ENCODE measurements around the gene CAPRIN2. TPM values are rescaled to one million over a fixed set of nuclear protein-coding genes. Genes with fewer than 3 reads are reported as not detected.

The CAPRIN2 gene
- total and polyA plus RNA-seq, 7 donors: 4.9 to 17.7 (median 11.1) TPM

DNA sequence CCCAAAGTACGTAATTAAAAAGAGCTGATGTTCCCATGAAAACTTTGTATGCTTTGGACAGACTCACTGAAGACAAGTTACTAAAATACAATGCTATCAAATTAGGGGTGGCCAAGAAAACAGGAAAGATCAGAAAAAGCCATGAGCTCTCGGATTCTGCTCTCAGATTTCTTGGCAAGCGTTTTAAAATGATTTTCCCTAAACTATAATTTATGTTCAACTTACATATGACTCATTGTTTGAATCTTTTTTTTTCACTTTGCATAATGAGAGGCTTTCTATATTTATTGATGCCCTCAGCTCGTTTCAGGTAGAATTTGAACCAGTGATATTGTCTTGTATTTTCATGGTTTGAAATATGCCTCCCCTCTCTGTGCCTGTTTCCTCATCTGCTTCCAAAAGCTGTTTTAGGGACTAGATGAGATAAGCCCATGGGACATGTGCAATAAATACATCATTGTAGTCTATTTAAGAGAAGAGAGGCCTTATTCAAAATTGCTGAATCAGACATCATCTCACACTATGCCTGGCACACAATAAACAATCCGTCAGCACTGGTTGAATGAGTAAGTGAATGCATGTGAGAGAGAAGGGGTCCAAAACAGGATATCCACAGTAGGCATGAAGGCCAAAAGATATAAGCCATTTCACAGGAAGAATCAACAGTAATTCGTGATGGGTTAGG, 54.4 kb downstream of the CAPRIN2 start:
- H3K36me3 ChIP-seq (ENCODE audit: insufficient read depth in 1 of 2, low read depth in 1 of 2): peaks cover 0 to 4% of the 10 kb centered on the region in 2 donors
- DNase-seq: no peak
- TF ChIP-seq, protein P1, sequence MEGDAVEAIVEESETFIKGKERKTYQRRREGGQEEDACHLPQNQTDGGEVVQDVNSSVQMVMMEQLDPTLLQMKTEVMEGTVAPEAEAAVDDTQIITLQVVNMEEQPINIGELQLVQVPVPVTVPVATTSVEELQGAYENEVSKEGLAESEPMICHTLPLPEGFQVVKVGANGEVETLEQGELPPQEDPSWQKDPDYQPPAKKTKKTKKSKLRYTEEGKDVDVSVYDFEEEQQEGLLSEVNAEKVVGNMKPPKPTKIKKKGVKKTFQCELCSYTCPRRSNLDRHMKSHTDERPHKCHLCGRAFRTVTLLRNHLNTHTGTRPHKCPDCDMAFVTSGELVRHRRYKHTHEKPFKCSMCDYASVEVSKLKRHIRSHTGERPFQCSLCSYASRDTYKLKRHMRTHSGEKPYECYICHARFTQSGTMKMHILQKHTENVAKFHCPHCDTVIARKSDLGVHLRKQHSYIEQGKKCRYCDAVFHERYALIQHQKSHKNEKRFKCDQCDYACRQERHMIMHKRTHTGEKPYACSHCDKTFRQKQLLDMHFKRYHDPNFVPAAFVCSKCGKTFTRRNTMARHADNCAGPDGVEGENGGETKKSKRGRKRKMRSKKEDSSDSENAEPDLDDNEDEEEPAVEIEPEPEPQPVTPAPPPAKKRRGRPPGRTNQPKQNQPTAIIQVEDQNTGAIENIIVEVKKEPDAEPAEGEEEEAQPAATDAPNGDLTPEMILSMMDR (IDR thresholded peaks at IDR 0.05): no peak
- ATAC-seq: no peak
- 75 to 77% (median 76%) methylated on average over 6 of the region's 6 CpGs for WGBS, 3 donors
- intact Hi-C loops (cut with DNase I): no loop called here
- H3K4me3 ChIP-seq: no peak overlapping the region
- H3K4me1 ChIP-seq: peaks cover 3% of the 10 kb centered on the region
- no peak overlapping the region for H3K27ac ChIP-seq
- no peaks in the 10 kb centered on the region for H3K9me3 ChIP-seq
- H3K27me3 ChIP-seq (ENCODE audit: insufficient read depth in 3 of 3, low read length in 2 of 3): no peaks in the 10 kb centered on the region

DNA sequence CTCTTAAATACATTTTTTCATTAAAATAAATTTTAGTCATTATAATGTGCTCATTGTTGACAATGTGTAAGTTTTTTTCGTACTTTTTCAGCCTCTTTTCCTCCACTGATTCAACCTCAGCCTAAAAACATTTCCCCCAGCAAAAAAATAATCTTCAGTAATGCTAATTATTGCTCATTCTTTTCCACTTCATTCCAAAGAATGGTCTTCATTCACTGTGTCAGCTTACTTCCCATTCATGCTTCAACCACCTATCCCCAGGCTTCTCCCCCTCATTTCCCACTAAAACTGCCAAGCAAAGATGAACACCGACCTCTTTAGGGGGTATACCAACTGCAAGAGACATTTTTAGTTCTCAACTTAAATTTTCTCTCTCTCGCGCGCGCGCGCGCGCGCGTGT, 56.4 kb downstream of the CAPRIN2 start:
- no peaks in the 10 kb centered on the region for H3K9me3 ChIP-seq
- no peak overlapping the region for H3K4me3 ChIP-seq
- ATAC-seq (no peak), DNase-seq (no peak)
- 89 to 96% (median 90%) methylated on average over 12 of the region's 12 CpGs for WGBS, 3 donors
- intact Hi-C loops (cut with DNase I): loop anchor here (5.0 kb wide), 2 partner anchors 54 to 109 kb away; partner anchors contain the start of gene CAPRIN2 (in 1 of the 2)
- H3K27me3 ChIP-seq (ENCODE audit: insufficient read depth in 3 of 3, low read length in 2 of 3): no peaks in the 10 kb centered on the region
- TF ChIP-seq, protein P1 (IDR thresholded peaks at IDR 0.05): no peak
- H3K4me1 ChIP-seq: peaks cover 15% of the 10 kb centered on the region
- H3K36me3 ChIP-seq (ENCODE audit: insufficient read depth in 1 of 2, low read depth in 1 of 2): no peaks in the 10 kb centered on the region
- H3K27ac ChIP-seq: no peak overlapping the region

DNA sequence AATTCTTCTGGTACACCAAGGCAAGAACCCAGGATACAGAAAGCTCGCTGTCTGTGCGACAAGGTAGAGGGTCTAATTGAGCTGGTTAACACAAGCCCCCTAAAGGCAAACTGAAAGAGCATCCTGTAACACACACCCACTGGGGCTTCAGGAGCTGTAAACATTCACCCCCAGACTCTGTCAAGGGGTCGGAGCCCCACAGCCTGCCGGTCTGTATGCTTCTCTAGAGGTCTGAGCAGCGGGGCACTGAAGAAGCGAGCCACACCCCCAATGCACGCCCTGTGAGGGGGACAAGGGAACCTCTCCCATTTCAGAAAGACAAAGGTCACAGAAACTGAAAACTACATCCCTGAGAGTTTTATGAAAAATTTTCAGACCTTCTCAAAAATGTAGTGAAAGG, 57.8 kb downstream of the CAPRIN2 start:
- no peaks in the 10 kb centered on the region for H3K36me3 ChIP-seq (ENCODE audit: insufficient read depth in 1 of 2, low read depth in 1 of 2)
- H3K27ac ChIP-seq: no peak overlapping the region
- no peak for ATAC-seq
- no peak for DNase-seq
- peaks cover 28% of the 10 kb centered on the region for H3K4me1 ChIP-seq
- H3K4me3 ChIP-seq: no peak overlapping the region
- intact Hi-C loops (cut with DNase I): loop anchor here (2.0 to 5.0 kb wide), 3 partner anchors 55 to 110 kb away; partner anchors contain the start of gene CAPRIN2 (in 2 of the 2)
- no peaks in the 10 kb centered on the region for H3K9me3 ChIP-seq
- 90 to 92% (median 91%) methylated on average over 7 of the region's 7 CpGs for WGBS, 3 donors
- no peaks in the 10 kb centered on the region for H3K27me3 ChIP-seq (ENCODE audit: insufficient read depth in 3 of 3, low read length in 2 of 3)
- TF ChIP-seq, protein P1 (IDR thresholded peaks at IDR 0.05): no peak

DNA sequence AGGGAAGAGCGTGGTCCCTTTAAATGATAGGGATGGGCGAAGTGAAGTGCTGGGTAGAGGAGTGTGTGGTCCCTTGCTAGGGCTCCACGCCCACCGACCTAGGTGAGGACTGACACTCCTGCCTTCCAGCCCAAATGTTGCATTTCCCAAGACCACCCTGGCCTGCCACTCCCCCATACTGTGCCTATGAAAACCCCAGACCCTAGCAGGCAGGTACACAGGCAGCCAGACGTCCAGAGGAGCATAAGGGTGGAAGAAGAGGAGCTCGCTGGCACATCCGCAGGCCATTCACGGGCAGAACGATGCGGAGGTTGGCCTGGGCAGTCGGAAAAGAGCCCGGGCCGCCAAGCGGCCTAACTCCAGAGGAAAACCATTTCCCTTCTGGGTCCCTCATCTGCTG, 58.3 kb downstream of the CAPRIN2 start:
- Histone ChIP-seq H3K9me3 (no peaks in the 10 kb centered on the region), H3K4me3 (peak overlapping the region; percentile 88), H3K36me3 (ENCODE audit: insufficient read depth in 1 of 2, low read depth in 1 of 2) (no peaks in the 10 kb centered on the region), H3K27ac (peak overlapping the region; percentile 84), H3K4me1 (peaks cover 33% of the 10 kb centered on the region), H3K27me3 (ENCODE audit: insufficient read depth in 3 of 3, low read length in 2 of 3) (no peaks in the 10 kb centered on the region)
- intact Hi-C loops (cut with DNase I): loop anchor here (2.0 to 5.0 kb wide), 3 partner anchors 56 to 111 kb away; partner anchors contain the start of gene CAPRIN2 (in 2 of the 2)
- TF ChIP-seq, protein P1 (IDR thresholded peaks at IDR 0.05): no peak
- ATAC-seq: no peak
- 84 to 89% (median 87%) methylated on average over 14 of the region's 14 CpGs for WGBS, 3 donors
- DNase-seq: peak in 1 of 2 donors; percentile 48
